LoVo (cell line): Measurements from ENCODE around the gene PPP6C.
"Not testable (repeated sequence)": the region's sequence is repeated elsewhere in the genome, so short reads cannot be mapped to it uniquely, and the experiment has no call there.

Source experiments
- DNase-seq: peaks from one replicate; pipeline ENCODE4 v3.0.0-alpha.2; 2016; ENCODE audit warnings: low spot score

Gene PPP6C

DNA sequence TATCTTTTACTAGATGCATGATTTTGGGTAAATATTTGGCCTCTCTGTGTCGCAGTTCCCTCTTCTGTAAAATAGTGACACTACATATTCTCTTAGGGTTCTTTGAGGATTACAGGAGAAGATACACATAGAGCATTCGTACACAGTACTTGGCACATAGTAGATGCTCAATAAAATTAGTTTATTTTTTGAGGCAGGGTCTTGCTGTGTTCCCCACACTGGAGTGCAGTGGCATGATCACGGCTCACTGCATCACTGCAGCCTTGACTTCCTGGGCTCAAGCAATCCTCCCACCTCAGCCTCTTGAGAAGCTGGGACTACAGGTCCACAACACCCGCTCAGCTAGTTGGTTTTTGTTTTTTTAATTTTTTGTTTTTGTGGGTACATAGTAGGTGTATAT, 47.9 kb downstream of the PPP6C start:
- no peak for DNase-seq

DNA sequence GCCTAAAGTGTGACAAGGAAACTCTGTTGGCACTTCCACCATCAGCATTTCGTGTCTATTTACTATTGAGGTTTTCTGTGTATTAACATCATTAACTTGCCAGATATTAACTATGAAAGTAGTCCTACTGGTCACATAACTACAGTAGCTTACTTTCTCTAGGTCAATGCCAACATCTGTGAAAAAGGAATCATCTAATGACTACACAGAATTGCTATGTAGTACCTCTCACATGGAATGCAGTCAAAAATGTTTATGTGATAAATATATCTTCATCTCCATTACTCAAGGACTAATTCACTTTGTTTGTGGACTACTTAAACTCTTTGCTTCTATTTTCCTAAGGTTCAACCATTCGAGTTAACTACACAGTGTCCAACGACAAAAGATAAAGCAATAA, 48.4 kb downstream of the PPP6C start:
- no peak for DNase-seq

DNA sequence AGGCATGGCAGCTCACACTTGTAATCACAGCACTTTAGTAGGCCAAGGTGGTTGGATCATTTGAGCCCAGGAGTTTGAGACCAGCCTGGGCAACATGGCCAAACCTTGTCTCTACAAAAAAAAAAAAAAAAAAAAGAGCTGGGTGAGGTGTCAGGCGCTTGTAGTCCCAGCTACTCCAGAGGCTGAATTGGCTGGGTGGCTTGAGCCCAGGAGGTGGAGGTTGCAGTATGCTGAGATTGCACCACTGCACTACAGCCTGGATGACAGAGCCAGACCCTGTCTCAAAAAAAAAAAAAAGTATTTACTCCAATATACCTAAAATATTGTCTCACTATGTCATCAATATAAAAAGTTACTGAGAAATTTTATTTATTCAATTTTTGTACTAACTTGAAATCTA, 49.0 kb downstream of the PPP6C start:
- DNase-seq = no peak

DNA sequence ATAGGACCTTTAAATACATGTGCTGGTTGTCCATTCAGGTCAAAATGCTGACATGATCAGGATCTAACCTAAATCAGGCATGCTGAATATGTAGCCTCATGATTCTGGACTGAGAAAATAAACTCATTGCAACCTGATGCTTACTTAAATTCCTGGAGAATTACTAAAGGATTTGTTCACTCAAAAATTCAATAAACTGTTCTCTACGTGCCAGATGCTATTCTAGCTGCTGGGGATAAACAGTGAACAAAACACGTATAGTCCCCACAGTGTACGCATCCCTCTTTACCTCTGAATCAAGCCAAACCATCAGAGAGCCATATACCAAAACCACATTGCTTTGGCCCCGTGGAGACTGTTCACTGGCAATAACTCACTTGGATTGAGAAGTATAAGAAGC, 52.4 kb downstream of the PPP6C start:
- DNase-seq = no peak

DNA sequence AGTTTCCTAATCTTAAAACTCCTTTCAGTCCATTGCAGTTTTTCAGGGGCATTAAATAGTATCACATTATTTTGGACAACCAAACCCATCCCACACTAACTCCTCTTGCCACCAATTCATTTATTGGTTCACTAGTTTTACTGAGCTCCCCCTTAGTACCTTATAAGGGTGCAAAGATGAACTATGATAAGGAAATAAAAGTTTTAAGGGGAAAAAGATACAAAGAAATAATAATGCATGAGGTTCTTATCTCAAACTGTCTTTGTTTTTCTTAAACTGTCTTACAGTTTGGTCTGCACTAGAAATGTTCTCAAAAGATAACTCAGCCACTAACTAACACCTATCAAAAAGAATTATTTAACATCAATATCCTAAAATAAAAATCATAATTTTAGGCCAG, 54.6 kb downstream of the PPP6C start:
- DNase-seq = no peak

DNA sequence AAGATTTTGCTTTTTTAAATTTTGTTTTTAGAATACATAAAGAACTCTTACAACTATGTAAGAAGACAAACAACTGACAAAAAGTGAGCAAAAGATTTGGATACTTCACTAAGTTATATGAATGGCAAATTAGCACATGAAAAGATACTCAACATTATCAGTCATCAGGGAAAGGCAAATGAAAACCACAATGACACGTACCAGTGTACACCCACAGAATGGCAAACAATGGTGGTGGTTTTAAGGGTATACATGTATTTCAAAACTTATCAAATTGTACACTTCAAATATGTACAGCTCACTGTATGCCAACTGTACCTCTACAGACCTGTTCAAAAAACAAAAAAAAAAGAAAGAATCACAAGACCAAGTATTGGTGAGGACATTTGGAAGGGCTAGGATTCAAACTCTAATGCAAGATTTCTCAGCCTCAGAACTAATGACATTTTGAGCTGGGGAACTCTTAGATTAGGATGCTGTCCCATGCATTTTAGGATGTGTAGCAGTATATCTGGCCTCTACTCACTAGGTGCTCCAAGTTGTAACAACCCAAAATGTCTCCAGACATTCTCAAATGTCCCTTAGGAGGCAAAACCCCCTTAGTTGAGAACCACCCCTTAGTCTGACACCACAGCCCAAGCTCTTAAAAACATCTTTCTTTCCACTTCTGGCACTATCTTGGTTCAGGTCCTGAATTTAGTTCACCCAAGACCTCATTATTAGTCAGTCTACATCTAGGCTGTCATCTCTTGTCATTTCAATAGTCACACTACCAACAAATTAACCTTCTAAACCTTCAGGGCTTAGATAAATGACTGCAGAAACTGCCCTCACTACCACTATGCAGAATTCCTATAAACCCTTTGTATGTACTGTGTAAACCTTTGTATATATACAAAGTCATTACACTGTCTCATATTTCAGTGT, 55.9 kb downstream of the PPP6C start:
- DNase-seq = no peak

DNA sequence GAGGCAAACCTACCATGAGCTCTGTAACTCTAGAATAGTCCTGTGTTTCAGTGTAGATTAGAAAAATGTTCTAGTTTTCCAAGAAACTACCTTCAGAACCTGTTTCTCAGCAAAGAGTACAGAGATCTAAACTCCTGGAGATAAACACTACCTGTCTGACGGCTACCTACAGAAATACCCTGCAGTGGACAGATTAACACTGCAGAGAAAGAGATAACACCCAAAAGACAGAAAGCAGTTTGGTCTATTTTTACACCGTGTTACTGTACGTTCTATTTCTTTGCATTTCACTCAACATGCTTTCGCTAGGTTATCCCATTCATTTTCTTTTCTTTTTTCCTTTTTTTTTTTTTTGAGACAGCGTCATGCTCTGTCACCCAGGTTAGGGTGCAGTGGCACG, 57.8 kb downstream of the PPP6C start:
- no peak for DNase-seq

DNA sequence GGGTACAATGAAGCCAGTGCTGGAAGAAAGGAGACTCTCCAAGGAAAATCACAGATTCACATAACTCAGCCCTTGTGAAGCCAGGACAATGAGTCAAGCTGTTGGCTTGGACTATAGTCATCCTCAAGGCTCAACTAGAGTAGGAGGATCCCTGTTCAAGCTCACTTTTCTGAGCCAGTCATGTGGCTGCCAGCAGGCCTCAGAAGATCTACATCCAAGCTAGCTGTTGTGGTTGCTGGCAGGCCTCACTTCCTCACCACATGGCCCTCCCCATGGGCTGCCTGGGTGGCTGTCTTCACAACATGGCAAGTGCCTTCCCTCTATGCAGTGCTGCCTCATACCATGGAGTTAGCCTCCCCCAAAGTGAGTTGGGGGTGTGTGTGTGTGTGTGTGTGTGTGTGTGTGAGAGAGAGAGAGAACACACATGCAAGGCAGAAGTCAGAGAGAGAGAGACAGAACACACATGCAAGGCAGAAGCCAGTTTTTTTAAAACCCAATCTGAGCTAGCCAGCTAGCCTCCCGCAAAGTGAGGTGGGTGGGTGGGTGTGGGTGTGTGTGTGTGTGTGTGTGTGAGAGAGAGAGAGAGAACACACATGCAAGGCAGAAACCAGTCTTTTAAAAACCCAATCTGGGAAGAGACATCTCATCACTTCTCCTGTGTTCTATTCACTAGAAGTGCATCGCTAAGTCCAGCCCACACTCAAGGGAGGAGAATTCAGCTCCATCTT, 63.4 kb downstream of the PPP6C start:
- DNase-seq = peak; percentile 44

DNA sequence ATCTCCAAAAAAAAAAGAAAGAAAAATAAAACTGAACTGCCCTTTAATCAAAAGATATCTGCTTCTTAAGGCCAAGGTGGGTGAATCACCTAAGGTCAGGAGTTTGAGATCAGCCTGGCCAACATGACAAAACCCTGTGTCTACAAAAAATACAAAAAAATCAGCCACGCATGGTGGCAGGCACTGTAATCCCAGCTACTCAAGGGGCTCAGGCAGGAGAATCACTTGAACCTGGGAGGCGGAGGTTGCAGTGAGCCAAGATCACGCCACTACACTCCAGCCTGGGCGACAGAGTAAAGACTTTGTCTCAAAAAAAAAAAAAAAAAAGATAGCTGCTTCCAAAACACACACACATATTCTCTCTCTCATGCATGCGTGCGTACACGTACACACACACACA, 64.1 kb downstream of the PPP6C start:
- no peak for DNase-seq

DNA sequence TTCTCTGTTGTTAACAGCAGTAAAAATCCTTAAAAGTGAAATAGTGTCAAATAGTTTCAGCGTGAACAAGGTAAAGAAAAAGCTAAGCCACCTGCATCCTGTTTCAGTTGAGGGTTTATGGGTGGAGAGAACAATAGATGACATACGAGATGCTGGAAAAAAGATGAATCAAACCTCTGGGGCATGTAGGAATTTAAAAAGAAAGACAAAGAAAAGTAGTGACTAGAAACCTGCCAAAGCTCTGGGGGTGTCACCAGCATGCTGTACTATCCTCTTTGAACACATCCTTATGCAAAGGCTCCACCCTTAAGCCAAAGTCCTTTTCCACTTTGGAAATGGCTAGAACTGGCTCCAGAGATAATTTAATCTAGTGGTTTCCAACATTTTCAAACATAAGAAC, 68.5 kb downstream of the PPP6C start:
- DNase-seq = no peak

DNA sequence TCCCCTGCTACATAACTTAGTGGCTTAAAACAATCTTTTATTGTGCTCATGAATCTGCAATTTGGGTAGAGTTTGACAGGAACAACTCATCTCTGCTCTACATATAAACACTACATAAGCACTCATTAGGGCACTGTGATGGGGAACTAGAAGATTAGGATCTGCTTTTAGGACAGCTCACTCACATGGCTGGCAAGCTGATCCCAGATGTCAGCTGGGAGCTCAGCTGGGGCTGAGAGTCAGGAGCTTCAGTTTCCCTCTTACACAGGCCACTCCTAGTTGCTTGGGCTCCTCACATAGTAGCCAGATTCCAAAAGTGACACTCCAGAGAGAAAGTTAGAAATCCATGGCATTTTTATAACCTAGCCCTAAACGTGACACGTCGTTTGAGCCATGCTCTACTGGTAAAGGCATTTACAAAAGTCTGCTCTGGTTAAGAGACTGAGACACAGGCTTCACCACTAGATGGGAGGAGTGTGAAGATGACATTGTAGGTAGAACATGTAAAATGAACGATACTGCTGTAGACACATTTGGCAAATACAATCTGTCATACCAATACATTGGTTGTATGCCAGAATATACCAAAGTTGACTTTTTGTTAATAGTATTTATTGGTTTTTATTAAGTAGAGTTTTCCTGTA, 69.8 kb downstream of the PPP6C start:
- DNase-seq = no peak

DNA sequence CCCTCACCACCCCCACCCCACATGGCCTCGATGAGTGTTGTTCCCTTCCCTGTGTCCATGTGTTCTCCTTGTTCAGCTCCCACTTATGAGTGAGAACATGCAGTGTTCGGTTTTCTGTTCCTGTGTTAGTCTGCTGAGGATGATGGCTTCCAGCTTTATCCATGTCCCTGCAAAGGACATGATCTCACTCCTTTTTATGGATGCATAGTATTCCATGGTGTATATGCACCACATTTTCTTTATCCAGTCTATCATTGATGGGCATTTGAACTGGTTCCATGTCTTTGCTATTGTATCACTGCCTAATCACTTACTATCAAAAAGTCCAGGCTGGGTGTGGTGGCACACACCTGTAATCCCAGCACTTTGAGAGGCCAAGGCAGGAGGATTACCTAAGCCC, 70.9 kb downstream of the PPP6C start:
- DNase-seq = not testable (repeated sequence)

DNA sequence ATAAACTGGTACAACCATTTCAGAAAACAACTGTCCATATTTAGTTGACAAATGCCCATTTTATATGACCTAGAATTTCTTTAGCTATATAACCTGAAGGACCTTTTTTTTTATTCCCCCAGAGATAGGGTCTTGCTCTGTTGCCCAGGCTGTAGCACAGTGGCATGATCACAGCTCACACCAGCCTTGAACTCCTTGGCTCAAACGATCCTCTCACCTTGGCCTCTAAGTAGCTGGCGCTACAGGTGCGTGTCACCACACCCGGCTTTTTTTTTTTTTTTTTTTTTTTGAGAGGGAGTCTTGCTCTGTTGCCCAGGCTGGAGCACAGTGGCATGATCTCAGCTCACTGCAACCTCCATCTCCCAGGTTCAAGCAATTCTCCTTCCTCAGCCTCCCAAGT, 75.1 kb downstream of the PPP6C start:
- DNase-seq = not testable (repeated sequence)

DNA sequence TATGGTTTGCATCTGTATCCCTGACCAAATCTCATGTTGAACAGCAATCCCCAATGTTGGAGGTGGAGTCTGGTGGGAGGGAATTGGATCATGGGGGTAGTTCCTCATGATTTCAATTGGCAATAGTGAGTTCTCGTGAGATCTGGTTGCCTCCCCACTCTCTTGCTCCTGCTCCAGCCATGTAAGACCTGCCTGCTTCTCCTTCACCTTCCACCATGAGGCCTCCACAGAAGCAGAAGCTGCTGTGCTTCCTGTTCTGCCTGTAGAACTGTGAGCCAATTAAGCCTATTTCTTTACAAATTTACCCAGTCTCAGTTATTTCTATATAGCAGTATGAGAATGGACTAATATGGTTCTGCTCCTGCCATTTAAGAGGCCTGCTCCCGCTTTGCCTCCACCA, 79.1 kb downstream of the PPP6C start:
- no peak for DNase-seq

DNA sequence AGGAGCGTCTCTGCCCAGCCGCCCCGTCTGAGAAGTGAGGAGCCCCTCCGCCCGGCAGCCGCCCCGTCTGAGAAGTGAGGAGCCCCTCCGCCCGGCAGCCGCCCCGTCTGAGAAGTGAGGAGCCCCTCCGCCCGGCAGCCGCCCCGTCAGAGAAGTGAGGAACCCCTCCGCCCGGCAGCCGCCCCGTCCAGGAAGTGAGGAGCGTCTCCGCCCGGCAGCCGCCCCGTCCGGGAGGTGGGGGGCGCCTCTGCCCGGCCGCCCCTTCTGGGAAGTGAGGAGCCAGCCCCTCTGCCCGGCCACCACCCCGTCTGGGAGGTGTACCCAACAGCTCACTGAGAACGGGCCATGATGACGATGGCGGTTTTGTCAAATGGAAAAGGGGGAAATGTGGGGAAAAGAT, 81.1 kb downstream of the PPP6C start:
- not testable (repeated sequence) for DNase-seq

DNA sequence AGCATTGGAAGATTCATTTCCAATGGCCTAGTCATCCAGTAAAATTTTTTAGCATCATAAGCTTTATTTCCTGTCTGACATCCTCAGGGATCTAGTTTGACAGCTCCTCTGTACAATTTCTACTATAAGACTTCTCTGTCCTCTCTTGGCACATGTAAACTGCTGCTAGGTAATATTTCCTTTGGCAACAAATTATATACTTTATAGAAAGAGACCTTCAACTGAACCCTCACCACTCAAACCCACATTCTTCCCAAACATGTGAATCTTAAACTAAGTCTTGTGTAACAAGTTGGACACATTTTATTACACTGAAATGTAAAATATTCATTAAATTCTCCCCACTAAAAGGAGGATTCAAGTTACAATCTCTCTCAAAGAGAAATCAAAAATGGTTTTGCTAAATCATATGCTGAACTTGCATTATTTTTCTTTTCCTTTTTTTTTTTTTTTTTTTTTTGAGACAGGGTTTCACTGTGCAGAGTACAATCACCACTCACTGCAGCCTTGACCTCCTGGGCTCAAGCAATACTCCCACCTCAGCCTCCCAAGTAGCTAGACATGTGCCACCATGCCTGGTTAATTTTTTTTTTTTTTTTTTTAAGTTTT, 83.2 kb downstream of the PPP6C start:
- no peak for DNase-seq

DNA sequence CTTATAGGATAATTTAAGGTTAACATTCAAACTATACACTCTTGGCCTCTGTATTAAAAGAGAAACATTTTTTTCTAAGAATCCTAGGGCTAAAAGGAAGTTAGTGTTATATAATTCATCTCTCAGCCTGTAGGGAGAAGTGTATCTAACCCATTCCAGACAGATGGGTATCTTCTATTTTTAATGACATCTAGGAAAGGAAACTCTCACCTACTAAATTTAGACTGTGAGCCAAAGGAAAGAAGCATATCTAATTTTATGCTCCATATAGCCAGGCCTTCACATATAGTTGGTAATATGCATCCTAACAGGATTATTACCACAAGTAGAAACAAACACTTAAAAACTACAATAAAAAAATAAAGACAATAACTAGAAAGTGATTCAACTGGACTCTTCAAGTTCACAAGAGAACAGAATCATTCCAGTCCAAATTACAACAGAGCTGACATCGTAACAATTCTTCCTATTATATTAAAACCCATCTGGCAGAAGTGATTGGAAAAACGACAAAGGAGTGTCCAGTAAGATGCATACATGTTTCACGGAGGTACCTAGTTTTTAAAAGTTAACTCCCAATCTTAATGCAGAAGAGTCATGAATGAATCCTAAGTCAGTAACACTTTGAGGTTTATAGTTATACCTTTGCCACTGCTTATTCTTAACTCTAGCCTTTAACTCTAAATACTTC, 85.7 kb downstream of the PPP6C start:
- no peak for DNase-seq

DNA sequence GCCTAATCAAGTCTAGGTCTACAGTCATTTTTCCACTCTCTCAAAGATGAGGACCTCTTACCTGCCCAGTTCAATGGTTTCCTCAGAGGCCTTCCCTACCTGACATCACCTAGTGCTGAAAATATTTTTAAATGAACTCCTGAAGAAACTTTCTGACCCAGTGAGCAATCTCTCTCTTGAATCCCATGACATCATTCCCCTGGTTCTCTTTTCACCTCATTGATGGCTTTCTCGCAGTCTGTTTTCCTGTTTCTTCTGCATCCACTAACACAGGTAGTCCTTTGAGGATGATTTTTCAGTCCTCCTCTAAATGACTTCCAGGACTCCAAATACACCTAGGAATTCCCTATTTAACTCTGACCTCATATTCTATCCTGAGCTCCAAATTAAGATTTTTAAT, 86.6 kb downstream of the PPP6C start:
- no peak for DNase-seq

DNA sequence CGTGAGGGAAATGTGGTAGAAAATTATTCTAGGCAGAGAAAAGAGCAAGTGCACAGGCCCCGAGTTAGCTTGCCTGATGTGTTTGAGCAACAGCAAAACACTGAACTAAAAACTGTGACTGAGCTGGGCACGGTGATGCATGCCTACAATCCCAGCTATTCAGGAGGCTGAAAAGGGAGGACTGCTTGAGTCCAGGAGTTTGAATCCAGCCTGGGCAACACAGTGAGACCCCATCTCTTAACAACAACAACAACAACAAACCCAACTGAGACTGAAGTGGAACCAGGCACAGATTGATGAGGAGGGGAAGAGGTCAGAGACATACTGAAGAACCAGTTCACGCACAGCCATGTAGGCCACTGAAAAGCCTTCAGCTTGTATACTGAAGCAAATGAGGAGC, 88.8 kb downstream of the PPP6C start:
- DNase-seq = no peak

DNA sequence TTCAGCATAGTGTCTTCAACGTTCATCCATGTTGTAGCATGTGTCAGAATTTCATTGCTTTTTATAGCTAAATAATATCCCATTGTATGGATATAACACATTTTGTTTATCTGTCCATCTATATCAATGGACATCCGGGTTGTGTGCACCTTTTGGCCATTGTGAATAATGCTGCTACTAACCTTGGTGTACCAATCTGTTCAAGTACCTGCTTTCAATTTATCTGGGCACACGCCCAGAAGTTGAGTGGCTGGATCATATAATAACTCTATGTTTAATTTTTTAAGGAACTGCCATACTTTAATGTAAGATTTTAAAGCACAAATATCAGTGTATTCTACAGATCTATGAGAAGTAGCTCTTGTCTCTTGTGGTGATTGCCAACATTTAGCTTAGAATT, 89.8 kb downstream of the PPP6C start:
- no peak for DNase-seq
